ENCODE results near the gene DDX1.

DNA sequence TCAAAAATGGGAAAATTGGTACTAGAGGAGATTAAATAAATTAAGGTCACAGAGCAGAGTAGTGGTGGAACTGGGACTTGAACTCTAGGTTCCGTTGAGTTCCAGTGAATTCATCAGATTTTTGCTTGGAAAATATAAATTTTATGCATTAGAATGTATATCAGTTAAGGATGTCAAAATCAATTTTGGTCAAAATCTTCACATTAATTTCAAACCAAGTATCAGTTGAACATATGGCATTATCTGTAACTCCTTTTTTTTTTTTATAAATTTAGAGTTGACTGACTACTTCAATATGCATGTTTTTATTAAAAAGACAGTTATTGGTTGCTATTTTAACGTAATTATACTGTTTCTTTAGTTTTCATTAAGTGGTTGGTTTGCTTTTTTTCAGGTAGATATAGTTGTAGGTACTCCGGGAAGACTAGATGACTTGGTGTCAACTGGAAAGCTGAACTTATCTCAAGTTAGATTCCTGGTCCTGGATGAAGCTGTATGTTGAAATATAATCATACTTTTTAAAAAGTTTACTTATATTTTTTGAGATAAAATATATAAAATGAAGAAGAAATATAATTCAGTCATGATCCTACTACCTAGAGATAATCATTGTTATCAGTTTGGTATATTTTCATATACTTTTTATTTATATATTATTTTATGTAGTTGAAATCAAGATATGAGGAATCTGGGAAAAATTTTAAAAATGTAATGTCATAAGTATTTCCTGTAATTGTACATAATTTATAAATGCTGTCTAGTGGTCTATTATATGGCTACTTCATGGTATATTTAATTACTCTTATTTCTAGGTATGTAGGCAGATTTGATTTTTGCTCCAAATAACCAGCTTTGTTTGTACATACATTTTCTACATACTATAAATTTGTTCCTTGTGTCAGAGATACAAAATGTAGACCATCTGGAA lies 25.4 kb downstream of the DDX1 start:
- TF ChIP-seq EZH2 (IDR thresholded peaks at IDR 0.05; ENCODE audit: low read depth): no peak
- TF ChIP-seq, protein P1, sequence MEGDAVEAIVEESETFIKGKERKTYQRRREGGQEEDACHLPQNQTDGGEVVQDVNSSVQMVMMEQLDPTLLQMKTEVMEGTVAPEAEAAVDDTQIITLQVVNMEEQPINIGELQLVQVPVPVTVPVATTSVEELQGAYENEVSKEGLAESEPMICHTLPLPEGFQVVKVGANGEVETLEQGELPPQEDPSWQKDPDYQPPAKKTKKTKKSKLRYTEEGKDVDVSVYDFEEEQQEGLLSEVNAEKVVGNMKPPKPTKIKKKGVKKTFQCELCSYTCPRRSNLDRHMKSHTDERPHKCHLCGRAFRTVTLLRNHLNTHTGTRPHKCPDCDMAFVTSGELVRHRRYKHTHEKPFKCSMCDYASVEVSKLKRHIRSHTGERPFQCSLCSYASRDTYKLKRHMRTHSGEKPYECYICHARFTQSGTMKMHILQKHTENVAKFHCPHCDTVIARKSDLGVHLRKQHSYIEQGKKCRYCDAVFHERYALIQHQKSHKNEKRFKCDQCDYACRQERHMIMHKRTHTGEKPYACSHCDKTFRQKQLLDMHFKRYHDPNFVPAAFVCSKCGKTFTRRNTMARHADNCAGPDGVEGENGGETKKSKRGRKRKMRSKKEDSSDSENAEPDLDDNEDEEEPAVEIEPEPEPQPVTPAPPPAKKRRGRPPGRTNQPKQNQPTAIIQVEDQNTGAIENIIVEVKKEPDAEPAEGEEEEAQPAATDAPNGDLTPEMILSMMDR (conservative IDR thresholded peaks at IDR 0.05): no peak
